HEK293 (cell line): Measurements from ENCODE around the gene GPLD1.

ENCODE experiments used
- CTCF ChIA-PET: fragments of 350-600 bp; formaldehyde crosslinking; extraction: SDS; loops from one replicate; lab custom pipeline; 2021; ENCODE audit warnings: antibody characterized with exemption; lab: Yijun Ruan, JAX
- POLR2A ChIA-PET: fragments of 300-600 bp; formaldehyde crosslinking; extraction: SDS; loops from one replicate; lab custom pipeline; 2020; ENCODE audit warnings: antibody characterized with exemption, inconsistent platforms; lab: Yijun Ruan, JAX
- H3K27ac ChIP-seq: fragments of 200-500 bp; sonication (Bioruptor generic); 2 replicates; pipeline ENCODE4 v1.5.1; 2014; ENCODE audit warnings: low read depth, low read length, control low read depth, inconsistent platforms; ENCODE audit errors: extremely low read depth
- H3K36me3 ChIP-seq, 2 experiments: fragments of 200-500 bp in 1 of 2; sonication (Bioruptor generic) in 1 of 2; 1 replicate in 1 of 2; 2 replicates in 1 of 2; pipeline ENCODE4 v1.5.1; 2014 to 2017; ENCODE audit warnings: inconsistent platforms in 2 of 2, low read length in 2 of 2; ENCODE audit not compliant: control insufficient read depth in 2 of 2, insufficient read depth in 1 of 2
- H3K4me1 ChIP-seq: fragments of 200-500 bp; sonication (Bioruptor generic); 2 replicates; pipeline ENCODE4 v1.5.1; 2014; ENCODE audit warnings: mild to moderate bottlenecking, low read length, inconsistent platforms; ENCODE audit not compliant: control insufficient read depth, insufficient read depth
- H3K4me3 ChIP-seq: 2 replicates; pipeline ENCODE4 v1.5.1; 2011; ENCODE audit warnings: low read depth, mild to moderate bottlenecking, control low read depth, low read length, moderate library complexity
- H3K9me3 ChIP-seq: fragments of 200-500 bp; sonication (Bioruptor generic); 2 replicates; pipeline ENCODE4 v1.5.1; 2014; ENCODE audit warnings: low read depth, low read length, inconsistent platforms; ENCODE audit not compliant: control insufficient read depth, insufficient read depth
- BCL11B ChIP-seq: fragments of 450-650 bp; formaldehyde crosslinking; IDR thresholded peaks from 2 replicates; pipeline ENCODE4 v1.5.1; 2016; ENCODE audit warnings: low read depth, missing biosample characterization, missing genetic modification characterization
- KLF9 ChIP-seq: fragments of 450-650 bp; formaldehyde crosslinking; IDR thresholded peaks from 2 replicates; pipeline ENCODE4 v1.5.1; 2016; ENCODE audit warnings: missing biosample characterization, missing genetic modification characterization, low read depth
- PRDM1 ChIP-seq: fragments of 450-650 bp; formaldehyde crosslinking; IDR thresholded peaks from 2 replicates; pipeline ENCODE4; 2016; ENCODE audit warnings: missing biosample characterization, missing genetic modification characterization
- REPIN1 ChIP-seq: fragments of 450-650 bp; formaldehyde crosslinking; IDR thresholded peaks from 2 replicates; pipeline ENCODE4 v1.5.1; 2017; ENCODE audit warnings: missing biosample characterization, missing genetic modification characterization, low read depth
- SCRT1 ChIP-seq: fragments of 450-650 bp; formaldehyde crosslinking; IDR thresholded peaks from 2 replicates; pipeline ENCODE4 v1.5.1; 2016; ENCODE audit warnings: missing biosample characterization, missing genetic modification characterization, borderline replicate concordance
- SCRT2 ChIP-seq: fragments of 450-650 bp; formaldehyde crosslinking; IDR thresholded peaks from 2 replicates; pipeline ENCODE4 v1.5.1; 2016; ENCODE audit warnings: missing biosample characterization, missing genetic modification characterization
- ZBTB20 ChIP-seq: fragments of 450-650 bp; formaldehyde crosslinking; IDR thresholded peaks from 2 replicates; pipeline ENCODE4 v1.5.1; 2016; ENCODE audit warnings: missing biosample characterization, missing genetic modification characterization
- ZFP41 ChIP-seq: fragments of 450-650 bp; formaldehyde crosslinking; IDR thresholded peaks from 2 replicates; pipeline ENCODE4 v1.5.1; 2016; ENCODE audit warnings: missing biosample characterization, missing genetic modification characterization, borderline replicate concordance
- ZNF10 ChIP-seq: fragments of 450-650 bp; formaldehyde crosslinking; IDR thresholded peaks from 2 replicates; pipeline ENCODE4 v1.5.1; 2017; ENCODE audit warnings: missing biosample characterization, missing genetic modification characterization
- ZNF133 ChIP-seq: fragments of 450-650 bp; formaldehyde crosslinking; IDR thresholded peaks from 2 replicates; pipeline ENCODE4 v1.5.1; 2016; ENCODE audit warnings: missing biosample characterization, missing genetic modification characterization
- ZNF223 ChIP-seq: fragments of 450-650 bp; formaldehyde crosslinking; IDR thresholded peaks from 2 replicates; pipeline ENCODE4 v1.5.1; 2016; ENCODE audit warnings: missing biosample characterization, missing genetic modification characterization
- ZNF24 ChIP-seq: fragments of 450-650 bp; formaldehyde crosslinking; IDR thresholded peaks from 2 replicates; pipeline ENCODE4 v1.5.1; 2016; ENCODE audit warnings: missing biosample characterization, missing genetic modification characterization
- ZNF266 ChIP-seq: fragments of 450-650 bp; formaldehyde crosslinking; IDR thresholded peaks from 2 replicates; pipeline ENCODE4 v1.5.1; 2016; ENCODE audit warnings: missing biosample characterization, missing genetic modification characterization, low read depth
- ZNF274 ChIP-seq, 2 experiments: fragments of 200-500 bp in 1 of 2; fragments of 450-650 bp in 1 of 2; sonication (Bioruptor generic) in 1 of 2; formaldehyde crosslinking in 1 of 2; IDR thresholded peaks; 2 replicates each; pipeline versions ENCODE4 v1.5.1 to v1.6.1; 2014 to 2016; ENCODE audit warnings: borderline replicate concordance in 1 of 2, inconsistent platforms in 1 of 2, low read length in 1 of 2, missing biosample characterization in 1 of 2, missing genetic modification characterization in 1 of 2
- ZNF292 ChIP-seq: fragments of 450-650 bp; formaldehyde crosslinking; IDR thresholded peaks from 2 replicates; pipeline ENCODE4 v1.5.1; 2016; ENCODE audit warnings: low read depth, missing biosample characterization, missing genetic modification characterization, borderline replicate concordance
- ZNF341 ChIP-seq: fragments of 450-650 bp; formaldehyde crosslinking; IDR thresholded peaks from 2 replicates; pipeline ENCODE4; 2016; ENCODE audit warnings: low read depth, missing biosample characterization, missing genetic modification characterization
- ZNF354C ChIP-seq: fragments of 450-650 bp; formaldehyde crosslinking; IDR thresholded peaks from 2 replicates; pipeline ENCODE4 v1.5.1; 2016; ENCODE audit warnings: missing biosample characterization, missing genetic modification characterization, low read depth, borderline replicate concordance
- ZNF473 ChIP-seq: fragments of 450-650 bp; formaldehyde crosslinking; IDR thresholded peaks from 2 replicates; pipeline ENCODE4 v1.5.1; 2017; ENCODE audit warnings: missing biosample characterization, missing genetic modification characterization
- ZNF521 ChIP-seq: fragments of 450-650 bp; formaldehyde crosslinking; IDR thresholded peaks from 2 replicates; pipeline ENCODE4 v1.5.1; 2017; ENCODE audit warnings: missing biosample characterization, mild to moderate bottlenecking, missing genetic modification characterization
- ZNF600 ChIP-seq: fragments of 450-650 bp; formaldehyde crosslinking; IDR thresholded peaks from 2 replicates; pipeline ENCODE4 v1.5.1; 2016; ENCODE audit warnings: missing biosample characterization, missing genetic modification characterization
- ZNF707 ChIP-seq: fragments of 450-650 bp; formaldehyde crosslinking; IDR thresholded peaks from 2 replicates; pipeline ENCODE4 v1.5.1; 2016; ENCODE audit warnings: missing biosample characterization, missing genetic modification characterization
- TF ChIP-seq, protein P1 (sequence below): fragments of 450-650 bp; formaldehyde crosslinking; IDR thresholded peaks from 2 replicates; pipeline ENCODE4 v1.5.1; 2016; ENCODE audit warnings: missing biosample characterization, missing genetic modification characterization

Gene GPLD1

DNA sequence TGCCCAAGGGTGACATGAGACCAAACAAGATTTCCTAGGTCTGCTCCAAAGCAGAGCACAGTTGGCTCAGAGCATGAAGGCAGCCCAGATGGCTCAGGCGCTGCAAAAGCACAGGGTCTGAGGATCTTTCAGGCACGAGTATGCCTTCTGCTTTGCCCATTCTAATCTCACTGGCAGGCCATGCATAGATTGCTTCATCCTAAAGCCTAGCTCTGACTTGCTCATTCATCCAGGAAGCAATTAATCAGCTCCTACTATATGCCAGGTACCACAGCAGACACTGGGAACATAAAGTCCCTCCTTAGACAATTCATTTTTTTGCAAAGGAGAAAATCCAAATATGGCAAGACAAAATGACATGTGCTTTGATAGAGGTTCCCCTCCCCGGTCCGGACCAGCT is 31.2 kb downstream of the GPLD1 start (continued):
- no peak for TF ChIP-seq ZNF274 (IDR thresholded peaks at IDR 0.05; ENCODE audit: low read length)
- no peak for TF ChIP-seq ZNF274 (tag by site-specific recombination; IDR thresholded peaks at IDR 0.05; ENCODE audit: borderline replicate concordance)
- no peak for TF ChIP-seq ZNF292 (tag by site-specific recombination)
- no peak for TF ChIP-seq ZNF133
- no peak for TF ChIP-seq ZNF223 (tag by site-specific recombination)
- TF ChIP-seq PRDM1 = no peak
- no peak for TF ChIP-seq ZNF266 (tag by site-specific recombination)
- no peak for TF ChIP-seq ZNF354C (tag by site-specific recombination)
- TF ChIP-seq ZFP41 (tag by site-specific recombination) = no peak

DNA sequence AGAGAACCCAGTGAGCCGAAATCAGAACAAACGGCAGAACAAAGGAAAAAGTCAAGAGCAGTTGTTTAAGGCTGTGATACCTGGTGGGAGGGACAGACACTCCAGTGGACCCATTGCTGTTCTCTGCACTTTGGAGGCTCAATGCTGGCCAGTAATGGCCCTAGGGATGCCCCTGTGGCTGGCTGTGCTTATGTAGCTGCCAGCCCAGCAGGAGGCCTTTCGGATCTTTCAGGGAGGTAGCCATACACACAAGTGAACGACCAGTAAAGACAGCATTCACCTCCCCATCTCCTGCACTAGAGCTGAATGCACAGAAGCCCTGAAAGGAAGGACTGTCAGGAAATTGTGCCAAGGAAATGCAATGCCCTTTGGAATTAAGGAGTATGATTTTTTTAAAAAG is 34.3 kb downstream of the GPLD1 start:
- Histone ChIP-seq H3K27ac (no peak overlapping the region), H3K4me3 (no peak overlapping the region), H3K36me3 (no peaks in the 10 kb centered on the region), H3K9me3 (no peaks in the 10 kb centered on the region), H3K4me1 (no peaks in the 10 kb centered on the region)
- ChIA-PET POLR2A (no interaction called here), CTCF (interaction anchor here (0.5 to 0.9 kb wide), 3 partner anchors 23 to 92 kb away, joined by 3 to 5 read pairs (median 5); no protein-coding TSS in a partner anchor)
- TF ChIP-seq ZBTB20 (tag by site-specific recombination) (no peak), ZNF707 (tag by site-specific recombination) (no peak), KLF9 (no peak), ZNF521 (no peak), ZNF473 (tag by site-specific recombination) (no peak), REPIN1 (no peak), BCL11B (tag by site-specific recombination) (no peak)

DNA sequence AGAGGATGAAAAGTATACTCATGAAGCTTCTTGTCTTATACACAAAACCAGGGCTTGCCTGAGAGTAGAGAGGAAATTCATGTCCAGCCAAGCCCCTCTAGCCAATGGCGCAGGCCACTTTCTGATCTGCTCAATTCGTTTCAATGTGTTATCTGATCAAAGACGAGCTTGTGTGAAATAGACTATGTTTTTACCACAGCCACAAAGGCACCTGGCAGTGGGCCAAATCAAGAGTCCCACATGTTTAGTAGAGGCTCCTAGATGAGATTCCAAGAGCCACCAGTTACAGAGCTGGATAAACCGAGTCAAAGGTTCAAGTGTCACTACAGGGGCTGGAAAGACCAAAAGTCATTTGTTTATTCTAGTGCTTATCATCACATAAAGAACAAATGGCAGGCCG is 34.9 kb downstream of the GPLD1 start:
- CTCF ChIA-PET = interaction anchor here (0.5 to 0.9 kb wide), 4 partner anchors 22 to 92 kb away, joined by 3 to 5 read pairs (median 5); no protein-coding TSS in a partner anchor
- TF ChIP-seq, protein P1, sequence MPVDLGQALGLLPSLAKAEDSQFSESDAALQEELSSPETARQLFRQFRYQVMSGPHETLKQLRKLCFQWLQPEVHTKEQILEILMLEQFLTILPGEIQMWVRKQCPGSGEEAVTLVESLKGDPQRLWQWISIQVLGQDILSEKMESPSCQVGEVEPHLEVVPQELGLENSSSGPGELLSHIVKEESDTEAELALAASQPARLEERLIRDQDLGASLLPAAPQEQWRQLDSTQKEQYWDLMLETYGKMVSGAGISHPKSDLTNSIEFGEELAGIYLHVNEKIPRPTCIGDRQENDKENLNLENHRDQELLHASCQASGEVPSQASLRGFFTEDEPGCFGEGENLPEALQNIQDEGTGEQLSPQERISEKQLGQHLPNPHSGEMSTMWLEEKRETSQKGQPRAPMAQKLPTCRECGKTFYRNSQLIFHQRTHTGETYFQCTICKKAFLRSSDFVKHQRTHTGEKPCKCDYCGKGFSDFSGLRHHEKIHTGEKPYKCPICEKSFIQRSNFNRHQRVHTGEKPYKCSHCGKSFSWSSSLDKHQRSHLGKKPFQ (tag by site-specific recombination) = no peak
- TF ChIP-seq ZNF10 (tag by site-specific recombination) = no peak
- no peak for TF ChIP-seq ZNF341 (tag by site-specific recombination)
- no peak for TF ChIP-seq ZNF600 (tag by site-specific recombination)
- Histone ChIP-seq H3K4me1 (no peaks in the 10 kb centered on the region), H3K27ac (no peak overlapping the region), H3K4me3 (no peak overlapping the region), H3K9me3 (no peaks in the 10 kb centered on the region), H3K36me3 (no peaks in the 10 kb centered on the region)
- POLR2A ChIA-PET = no interaction called here

DNA sequence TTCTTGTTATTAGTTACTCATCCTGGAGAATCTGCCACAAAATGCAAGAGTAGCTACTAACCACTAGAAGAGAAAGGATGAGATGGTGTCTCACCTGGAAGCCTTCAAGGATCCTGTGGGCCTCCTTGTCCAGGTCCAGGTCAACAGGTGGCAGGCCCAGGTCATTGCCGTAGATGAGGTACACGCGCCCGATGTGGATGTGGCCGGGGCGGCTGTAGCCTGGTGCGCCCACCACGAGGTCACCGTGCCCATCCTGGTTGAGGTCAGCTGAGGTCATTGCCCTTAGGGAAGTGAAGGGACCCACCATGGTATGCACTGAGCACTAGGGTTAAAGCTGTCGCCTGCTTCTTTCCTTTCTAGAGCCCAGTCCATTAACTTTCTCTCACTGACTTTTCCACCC is 35.5 kb downstream of the GPLD1 start:
- CTCF ChIA-PET = interaction anchor here (0.5 to 0.9 kb wide), 2 partner anchors 22 to 42 kb away, joined by 5 read pairs; no protein-coding TSS in a partner anchor
- no peaks in the 10 kb centered on the region for H3K9me3 ChIP-seq
- POLR2A ChIA-PET = no interaction called here
- H3K4me1 ChIP-seq = no peaks in the 10 kb centered on the region
- no peaks in the 10 kb centered on the region for H3K36me3 ChIP-seq
- H3K4me3 ChIP-seq = no peak overlapping the region
- H3K27ac ChIP-seq = no peak overlapping the region
- TF ChIP-seq SCRT2 (tag by site-specific recombination) (peak; percentile 80), SCRT1 (0 out of 2 replicates have a peak, but pooled peaks have one; percentile 44), ZNF24 (tag by site-specific recombination) (no peak)
